Measurements from ENCODE around the gene NFATC2.

Gene NFATC2

GRCh38 chr20:51417250-51418136 lies 125.0 kb downstream of the NFATC2 start:
- TF ChIP-seq CTCF (IDR thresholded peaks at IDR 0.05; ENCODE audit: low read depth, low read length, missing control alignments) = no peak
- Histone ChIP-seq H3K4me3 (ENCODE audit: low read depth, low read length) (no peak overlapping the region), H3K36me3 (replicated peaks) (no peaks in the 10 kb centered on the region), H3K27ac (no peak overlapping the region), H3K27me3 (replicated peaks) (no peaks in the 10 kb centered on the region)
- DNase-seq = no peak
- in situ Hi-C loops (cut with HindIII; ENCODE audit: low pct_ligation_motif_present, low sequenced_read_pairs) = no loop called here

GRCh38 chr20:51416532-51417249 lies 125.8 kb downstream of the NFATC2 start:
- no peak for DNase-seq
- no peak overlapping the region for H3K4me3 ChIP-seq (ENCODE audit: low read depth, low read length)
- TF ChIP-seq CTCF (IDR thresholded peaks at IDR 0.05; ENCODE audit: low read depth, low read length, missing control alignments) = no peak
- no peaks in the 10 kb centered on the region for H3K36me3 ChIP-seq (replicated peaks)
- H3K27ac ChIP-seq = no peak overlapping the region
- no peaks in the 10 kb centered on the region for H3K27me3 ChIP-seq (replicated peaks)
- in situ Hi-C loops (cut with HindIII; ENCODE audit: low pct_ligation_motif_present, low sequenced_read_pairs) = no loop called here

GRCh38 chr20:51413857-51414256 lies 128.7 kb downstream of the NFATC2 start:
- no peaks in the 10 kb centered on the region for H3K36me3 ChIP-seq (replicated peaks)
- no peak for DNase-seq
- H3K27ac ChIP-seq = no peak overlapping the region
- in situ Hi-C loops (cut with HindIII; ENCODE audit: low pct_ligation_motif_present, low sequenced_read_pairs) = no loop called here
- no peak overlapping the region for H3K4me3 ChIP-seq (ENCODE audit: low read depth, low read length)
- no peak for TF ChIP-seq CTCF (IDR thresholded peaks at IDR 0.05; ENCODE audit: low read depth, low read length, missing control alignments)
- H3K27me3 ChIP-seq (replicated peaks) = no peaks in the 10 kb centered on the region

- Histone ChIP-seq H3K36me3 (replicated peaks) (no peaks in the 10 kb centered on the region), H3K27me3 (replicated peaks) (no peaks in the 10 kb centered on the region), H3K27ac (no peak overlapping the region), H3K4me3 (ENCODE audit: low read depth, low read length) (no peak overlapping the region)
- no peak for DNase-seq
- in situ Hi-C loops (cut with HindIII; ENCODE audit: low pct_ligation_motif_present, low sequenced_read_pairs) = no loop called here
- TF ChIP-seq CTCF (IDR thresholded peaks at IDR 0.05; ENCODE audit: low read depth, low read length, missing control alignments) = no peak
These were observed 129.5 kb downstream of the NFATC2 start for GRCh38 chr20:51412951-51413481.

GRCh38 chr20:51412333-51412871 lies 130.1 kb downstream of the NFATC2 start:
- no peak overlapping the region for H3K4me3 ChIP-seq (ENCODE audit: low read depth, low read length)
- peak overlapping the region; percentile 68 for H3K27ac ChIP-seq
- in situ Hi-C loops (cut with HindIII; ENCODE audit: low pct_ligation_motif_present, low sequenced_read_pairs) = no loop called here
- TF ChIP-seq CTCF (IDR thresholded peaks at IDR 0.05; ENCODE audit: low read depth, low read length, missing control alignments) = no peak
- H3K36me3 ChIP-seq (replicated peaks) = no peaks in the 10 kb centered on the region
- DNase-seq = peak; percentile 53
- no peaks in the 10 kb centered on the region for H3K27me3 ChIP-seq (replicated peaks)
